Mucosa of stomach (tissue), 1 donor: ENCODE data around the gene SS18L1.

ENCODE experiments used
- H3K27me3 ChIP-seq: one replicate; pipeline ENCODE4 v1.7.0; 2013; ENCODE audit warnings: mild to moderate bottlenecking, low read length; ENCODE audit not compliant: control insufficient read depth, insufficient read depth
- H3K36me3 ChIP-seq: one replicate; pipeline ENCODE4 v1.7.0; 2013; ENCODE audit warnings: low read length; ENCODE audit not compliant: control insufficient read depth, insufficient read depth
- H3K4me1 ChIP-seq: one replicate; pipeline ENCODE4 v1.7.0; 2013; ENCODE audit warnings: mild to moderate bottlenecking, low read length; ENCODE audit not compliant: control insufficient read depth, insufficient read depth
- H3K4me3 ChIP-seq: one replicate; pipeline ENCODE4 v1.7.0; 2013; ENCODE audit warnings: low read length
- H3K9ac ChIP-seq: one replicate; pipeline ENCODE4 v1.7.0; 2013; ENCODE audit warnings: mild to moderate bottlenecking, low read length, moderate library complexity
- H3K9me3 ChIP-seq: one replicate; pipeline ENCODE4 v1.7.0; 2013; ENCODE audit warnings: mild to moderate bottlenecking, low read length, moderate library complexity; ENCODE audit not compliant: control insufficient read depth
- donor health status: Pancreatic carcinoma.

The SS18L1 gene

GRCh38 chr20:62227591-62227976, 84.0 kb downstream of the SS18L1 start:
- Histone ChIP-seq H3K27me3 (peaks cover 33% of the 10 kb centered on the region), H3K9me3 (peaks cover 3% of the 10 kb centered on the region), H3K9ac (no peak overlapping the region), H3K4me3 (no peak overlapping the region), H3K4me1 (no peaks in the 10 kb centered on the region), H3K36me3 (no peaks in the 10 kb centered on the region)

GRCh38 chr20:62227977-62228958, 84.7 kb downstream of the SS18L1 start:
- H3K4me1 ChIP-seq: no peaks in the 10 kb centered on the region
- peaks cover 3% of the 10 kb centered on the region for H3K9me3 ChIP-seq
- no peaks in the 10 kb centered on the region for H3K36me3 ChIP-seq
- H3K9ac ChIP-seq: no peak overlapping the region
- peaks cover 27% of the 10 kb centered on the region for H3K27me3 ChIP-seq
- H3K4me3 ChIP-seq: no peak overlapping the region

GRCh38 chr20:62228982-62229545, 85.5 kb downstream of the SS18L1 start:
- no peak overlapping the region for H3K9ac ChIP-seq
- no peak overlapping the region for H3K4me3 ChIP-seq
- H3K4me1 ChIP-seq: no peaks in the 10 kb centered on the region
- peaks cover 3% of the 10 kb centered on the region for H3K9me3 ChIP-seq
- H3K27me3 ChIP-seq: peaks cover 22% of the 10 kb centered on the region
- no peaks in the 10 kb centered on the region for H3K36me3 ChIP-seq

- Histone ChIP-seq H3K4me3 (no peak overlapping the region), H3K36me3 (no peaks in the 10 kb centered on the region), H3K9me3 (peaks cover 3% of the 10 kb centered on the region), H3K4me1 (no peaks in the 10 kb centered on the region), H3K9ac (no peak overlapping the region), H3K27me3 (peaks cover 22% of the 10 kb centered on the region)
Observed at GRCh38 chr20:62229667-62230066, 86.1 kb downstream of the SS18L1 start.

- peaks cover 3% of the 10 kb centered on the region for H3K9me3 ChIP-seq
- no peak overlapping the region for H3K4me3 ChIP-seq
- H3K9ac ChIP-seq: no peak overlapping the region
- H3K36me3 ChIP-seq: no peaks in the 10 kb centered on the region
- H3K27me3 ChIP-seq: peaks cover 16% of the 10 kb centered on the region
- no peaks in the 10 kb centered on the region for H3K4me1 ChIP-seq
Observed at GRCh38 chr20:62230276-62230675, 86.7 kb downstream of the SS18L1 start.

GRCh38 chr20:62230696-62231095, 87.1 kb downstream of the SS18L1 start:
- H3K4me3 ChIP-seq: no peak overlapping the region
- H3K9me3 ChIP-seq: peaks cover 3% of the 10 kb centered on the region
- peaks cover 12% of the 10 kb centered on the region for H3K27me3 ChIP-seq
- no peak overlapping the region for H3K9ac ChIP-seq
- no peaks in the 10 kb centered on the region for H3K36me3 ChIP-seq
- no peaks in the 10 kb centered on the region for H3K4me1 ChIP-seq

- Histone ChIP-seq H3K4me1 (no peaks in the 10 kb centered on the region), H3K36me3 (no peaks in the 10 kb centered on the region), H3K27me3 (peaks cover 8% of the 10 kb centered on the region), H3K9me3 (peaks cover 3% of the 10 kb centered on the region), H3K9ac (no peak overlapping the region), H3K4me3 (no peak overlapping the region)
Observed at GRCh38 chr20:62231292-62231691, 87.7 kb downstream of the SS18L1 start.
